Ishikawa (cell line): Measurements from ENCODE around the gene SLC18A2.

Experiments
- CEBPB ChIP-seq: IDR thresholded peaks from 2 replicates; pipeline ENCODE4 v1.6.1; 2012
- CREB1 ChIP-seq: IDR thresholded peaks from 2 replicates; pipeline ENCODE4 v1.6.1; 2012; ENCODE audit warnings: low read depth
- EGR1 ChIP-seq: IDR thresholded peaks from 2 replicates; pipeline ENCODE4 v1.6.1; 2012
- EP300 ChIP-seq: IDR thresholded peaks from 2 replicates; pipeline ENCODE4 v1.6.1; 2012; ENCODE audit warnings: borderline replicate concordance
- FOXM1 ChIP-seq: IDR thresholded peaks from 2 replicates; pipeline ENCODE4 v1.6.1; 2012; ENCODE audit warnings: low read depth, borderline replicate concordance
- MAX ChIP-seq: IDR thresholded peaks from 2 replicates; pipeline ENCODE4 v1.6.1; 2012
- NFIC ChIP-seq: IDR thresholded peaks from 2 replicates; pipeline ENCODE4 v1.6.1; 2012
- RAD21 ChIP-seq: IDR thresholded peaks from 2 replicates; pipeline ENCODE4 v1.6.1; 2012; ENCODE audit warnings: low read depth
- REST ChIP-seq: IDR thresholded peaks from 2 replicates; pipeline ENCODE4 v1.6.1; 2012; ENCODE audit warnings: low read depth, mild to moderate bottlenecking
- TAF1 ChIP-seq: IDR thresholded peaks from 2 replicates; pipeline ENCODE4 v1.6.1; 2012; ENCODE audit warnings: low read depth, mild to moderate bottlenecking
- TCF12 ChIP-seq: IDR thresholded peaks from 2 replicates; pipeline ENCODE4 v1.6.1; 2012; ENCODE audit warnings: low read depth
- TEAD4 ChIP-seq: IDR thresholded peaks from 2 replicates; pipeline ENCODE4 v1.6.1; 2012
- USF1 ChIP-seq: IDR thresholded peaks from 2 replicates; pipeline ENCODE4 v1.6.1; 2012
- YY1 ChIP-seq: IDR thresholded peaks from 2 replicates; pipeline ENCODE4 v1.6.1; 2012; ENCODE audit warnings: low read depth
- ZBTB7A ChIP-seq: IDR thresholded peaks from 2 replicates; pipeline ENCODE4 v1.6.1; 2012; ENCODE audit warnings: low read depth

Gene SLC18A2

GRCh38 chr10:117217196-117217761 is 23.6 kb upstream of the SLC18A2 start:
- TF ChIP-seq EGR1 (no peak), MAX (peak; percentile 37)

- TF ChIP-seq YY1, result no peak
These were observed 22.3 kb upstream of the SLC18A2 start for GRCh38 chr10:117218654-117219053.

- no peak for TF ChIP-seq TCF12
- TF ChIP-seq FOXM1, result no peak
- no peak for TF ChIP-seq CEBPB
These were observed 19.7 kb upstream of the SLC18A2 start for GRCh38 chr10:117221156-117221711.

GRCh38 chr10:117222552-117222951 is 18.4 kb upstream of the SLC18A2 start:
- TF ChIP-seq EP300 (no peak), REST (no peak), TCF12 (no peak), TEAD4 (no peak), YY1 (no peak), MAX (no peak), ZBTB7A (no peak), CREB1 (no peak), NFIC (no peak), CEBPB (no peak), RAD21 (no peak), USF1 (no peak), EGR1 (no peak), FOXM1 (no peak), TAF1 (no peak)

- no peak for TF ChIP-seq RAD21
- TF ChIP-seq EGR1, result no peak
- no peak for TF ChIP-seq CEBPB
- TF ChIP-seq TCF12, result no peak
- no peak for TF ChIP-seq CREB1
- TF ChIP-seq FOXM1, result no peak
- TF ChIP-seq YY1, result no peak
- no peak for TF ChIP-seq ZBTB7A
These were observed 17.8 kb upstream of the SLC18A2 start for GRCh38 chr10:117222976-117223692.

GRCh38 chr10:117223693-117224430 is 17.1 kb upstream of the SLC18A2 start:
- no peak for TF ChIP-seq MAX
- no peak for TF ChIP-seq FOXM1

GRCh38 chr10:117224881-117225280 is 16.0 kb upstream of the SLC18A2 start:
- TF ChIP-seq FOXM1 (no peak), CREB1 (no peak), ZBTB7A (no peak), YY1 (no peak), NFIC (no peak), REST (no peak), RAD21 (no peak), TEAD4 (no peak), CEBPB (no peak), USF1 (no peak), EGR1 (no peak), EP300 (no peak), MAX (no peak), TCF12 (no peak), TAF1 (no peak)
